H9 (cell line): ENCODE results near the gene ARHGEF9. TPM values are rescaled to one million over a fixed set of nuclear protein-coding genes. Genes with fewer than 3 reads are reported as not detected.

Experiments
- DNase-seq: peaks from one replicate; pipeline ENCODE4 v3.0.0-alpha.2; 2017
- H2AFZ ChIP-seq: one replicate; pipeline ENCODE4 v1.6.1; 2013; ENCODE audit warnings: mild to moderate bottlenecking, low read length, control low read depth, moderate library complexity
- H2AK5ac ChIP-seq: 2 replicates; pipeline ENCODE4 v1.6.1; 2013; ENCODE audit warnings: low read length, control low read depth, mixed read lengths; ENCODE audit not compliant: insufficient read length
- H2BK120ac ChIP-seq: one replicate; pipeline ENCODE4 v1.6.1; 2013; ENCODE audit warnings: low read depth, mild to moderate bottlenecking, low read length, control low read depth, inconsistent platforms; ENCODE audit not compliant: poor library complexity, severe bottlenecking
- H2BK12ac ChIP-seq: 2 replicates; pipeline ENCODE4 v1.6.1; 2013; ENCODE audit warnings: low read length, control low read depth, mixed read lengths, low read depth; ENCODE audit not compliant: insufficient read length
- H2BK15ac ChIP-seq: 2 replicates; pipeline ENCODE4 v1.6.1; 2013; ENCODE audit warnings: low read depth, low read length, control low read depth
- H2BK20ac ChIP-seq: one replicate; pipeline ENCODE4 v1.6.1; 2013; ENCODE audit warnings: low read depth, mild to moderate bottlenecking, low read length, control low read depth, inconsistent platforms; ENCODE audit not compliant: poor library complexity, severe bottlenecking
- H2BK5ac ChIP-seq: 2 replicates; pipeline ENCODE4 v1.6.1; 2013; ENCODE audit warnings: low read length, control low read depth, mixed read lengths; ENCODE audit not compliant: insufficient read length
- H3K14ac ChIP-seq: 2 replicates; pipeline ENCODE4 v1.6.1; 2013; ENCODE audit warnings: low read length, control low read depth; ENCODE audit not compliant: insufficient read depth
- H3K18ac ChIP-seq: 2 replicates; pipeline ENCODE4 v1.6.1; 2013; ENCODE audit warnings: low read depth, mild to moderate bottlenecking, mixed read lengths, low read length, control low read depth; ENCODE audit not compliant: insufficient read length
- H3K23ac ChIP-seq: 2 replicates; pipeline ENCODE4 v1.6.1; 2013; ENCODE audit warnings: low read length, control low read depth, mixed read lengths, low read depth; ENCODE audit not compliant: insufficient read length
- H3K23me2 ChIP-seq: 2 replicates; pipeline ENCODE4 v1.6.1; 2013; ENCODE audit warnings: low read depth, mild to moderate bottlenecking, mixed read lengths, low read length, control low read depth; ENCODE audit not compliant: insufficient read length, poor library complexity, severe bottlenecking
- H3K27ac ChIP-seq: 2 replicates; pipeline ENCODE4 v1.5.1; 2013; ENCODE audit warnings: low read length, control low read depth, mixed read lengths, low read depth; ENCODE audit not compliant: insufficient read length
- H3K27me3 ChIP-seq: 2 replicates; pipeline ENCODE4 v1.6.1; 2013; ENCODE audit warnings: low read length, control low read depth, inconsistent platforms; ENCODE audit not compliant: insufficient read depth
- H3K4ac ChIP-seq: 2 replicates; pipeline ENCODE4 v1.6.1; 2013; ENCODE audit warnings: low read depth, mild to moderate bottlenecking, control low read depth, inconsistent platforms, low read length, moderate library complexity
- H3K4me1 ChIP-seq: 2 replicates; pipeline ENCODE4 v1.6.1; 2013; ENCODE audit warnings: low read length, control low read depth, inconsistent platforms; ENCODE audit not compliant: insufficient read depth
- H3K4me2 ChIP-seq: 2 replicates; pipeline ENCODE4 v1.6.1; 2013; ENCODE audit warnings: low read length, control low read depth, mixed read lengths; ENCODE audit not compliant: insufficient read length, insufficient read depth
- H3K56ac ChIP-seq: 2 replicates; pipeline ENCODE4 v1.6.1; 2013; ENCODE audit warnings: low read depth, mild to moderate bottlenecking, mixed read lengths, low read length, control low read depth; ENCODE audit not compliant: insufficient read length
- H3K79me1 ChIP-seq: 2 replicates; pipeline ENCODE4 v1.6.1; 2013; ENCODE audit warnings: low read depth, mild to moderate bottlenecking, moderate library complexity, low read length, control low read depth, inconsistent platforms; ENCODE audit not compliant: insufficient read depth, poor library complexity, severe bottlenecking
- H3K79me2 ChIP-seq: 2 replicates; pipeline ENCODE4 v1.6.1; 2013; ENCODE audit warnings: low read length, control low read depth, inconsistent platforms; ENCODE audit not compliant: insufficient read depth
- H3K9ac ChIP-seq: 2 replicates; pipeline ENCODE4 v1.6.1; 2013; ENCODE audit warnings: low read length, control low read depth, mixed read lengths; ENCODE audit not compliant: insufficient read length; ENCODE audit errors: extremely low read depth
- H3K9me3 ChIP-seq: one replicate; pipeline ENCODE4 v1.6.1; 2013; ENCODE audit warnings: low read depth, low read length, inconsistent platforms; ENCODE audit not compliant: control insufficient read depth
- H3T11ph ChIP-seq: one replicate; pipeline ENCODE4 v1.6.1; 2013; ENCODE audit warnings: mild to moderate bottlenecking, low read length, control low read depth, inconsistent platforms
- H4K20me1 ChIP-seq: one replicate; pipeline ENCODE4 v1.6.1; 2013; ENCODE audit not compliant: control insufficient read depth, insufficient read length, insufficient read depth
- H4K5ac ChIP-seq: 2 replicates; pipeline ENCODE4 v1.6.1; 2013; ENCODE audit warnings: low read depth, mild to moderate bottlenecking, mixed read lengths, low read length, control low read depth; ENCODE audit not compliant: insufficient read length
- H4K8ac ChIP-seq: replicated peaks from 2 replicates; pipeline ENCODE4 v1.6.1; 2013; ENCODE audit warnings: low read length, control low read depth, mixed read lengths, low read depth; ENCODE audit not compliant: insufficient read length
- H4K91ac ChIP-seq: 2 replicates; pipeline ENCODE4 v1.6.1; 2013; ENCODE audit warnings: low read depth, mild to moderate bottlenecking, moderate library complexity, mixed read lengths, low read length, control low read depth; ENCODE audit not compliant: insufficient read length
- H3K27ac Mint-ChIP-seq, 3 experiments: 2 replicates in 2 of 3; 3 replicates in 1 of 3; pipeline ENCODE4 v1.8.0; 2020 to 2021; ENCODE audit warnings: mixed read lengths in 3 of 3, mild to moderate bottlenecking in 1 of 3, moderate library complexity in 1 of 3
- H3K27me3 Mint-ChIP-seq: 2 replicates; pipeline ENCODE4 v1.8.0; 2021; ENCODE audit warnings: low read depth, mild to moderate bottlenecking, moderate library complexity, mixed read lengths
- H3K36me3 Mint-ChIP-seq, 3 experiments: 2 replicates in 2 of 3; 3 replicates in 1 of 3; pipeline ENCODE4 v1.8.0; 2020 to 2021; ENCODE audit warnings: low read depth in 3 of 3, mixed read lengths in 3 of 3; ENCODE audit not compliant: insufficient read depth in 1 of 3
- H3K4me1 Mint-ChIP-seq, 2 experiments: 2 replicates each; pipeline ENCODE4 v1.8.0; 2020; ENCODE audit warnings: mixed read lengths in 2 of 2
- H3K4me3 Mint-ChIP-seq, 2 experiments: 2 replicates in 1 of 2; 3 replicates in 1 of 2; pipeline ENCODE4 v1.8.0; 2020 to 2021; ENCODE audit warnings: mild to moderate bottlenecking in 2 of 2, mixed read lengths in 2 of 2, moderate library complexity in 1 of 2
- H3K9me3 Mint-ChIP-seq, 2 experiments: 2 replicates in 1 of 2; 3 replicates in 1 of 2; pipeline ENCODE4 v1.8.0; 2020; ENCODE audit warnings: mild to moderate bottlenecking in 2 of 2, mixed read lengths in 2 of 2, moderate library complexity in 1 of 2
- CTCF ChIP-seq: fragments of 200-600 bp; sonication (generic); conservative IDR thresholded peaks from 3 replicates; pipeline ENCODE4 v1.8.0; 2021; ENCODE audit warnings: antibody characterized with exemption, mild to moderate bottlenecking
- WGBS: extraction: QIAGEN DNeasy Blood & Tissue Kit; methylation state at CpG from one replicate; pipeline ENCODE4 v1.1.7; 2013; ENCODE audit warnings: missing lambda C conversion rate, low lambda C conversion rate, mixed read lengths; ENCODE audit not compliant: insufficient read length; ENCODE audit errors: extremely low coverage; 5-methylcytosine and 5-hydroxymethylcytosine counted together
- total RNA-seq: library from RNA; stranded (reverse); gene quantifications from 2 replicates; pipeline ENCODE4 v1.2.1, GENCODE V29; 2021

ARHGEF9 gene
- total RNA-seq, 1 experiment from 2014 or later: 26.4 TPM

- H3K9me3 Mint-ChIP-seq: peaks cover 51 to 61% of the 10 kb centered on the region in 2 experiments
- no peak overlapping the region for H3K4me3 Mint-ChIP-seq
- H3K4me1 ChIP-seq: no peaks in the 10 kb centered on the region
- no peak overlapping the region for H4K8ac ChIP-seq
- no peak overlapping the region for H2BK5ac ChIP-seq
- no peak overlapping the region for H3K27ac ChIP-seq
- H3K4me2 ChIP-seq: no peak overlapping the region
- H3K9ac ChIP-seq: no peak overlapping the region
- H2BK20ac ChIP-seq: no peak overlapping the region
- peaks cover 36% of the 10 kb centered on the region for H3K9me3 ChIP-seq
- H3K56ac ChIP-seq: no peak overlapping the region
- H3K27me3 Mint-ChIP-seq: no peaks in the 10 kb centered on the region
- no peaks in the 10 kb centered on the region for H3K23me2 ChIP-seq
- H3T11ph ChIP-seq: no peak overlapping the region
- peaks cover 8 to 29% (median 15%) of the 10 kb centered on the region in 3 experiments; a peak in 6 of 7 replicates for H3K36me3 Mint-ChIP-seq
- no peaks in the 10 kb centered on the region for H3K79me1 ChIP-seq
- no peaks in the 10 kb centered on the region for H3K27me3 ChIP-seq
- peaks cover 5 to 7% of the 10 kb centered on the region in 2 experiments; a peak in 2 of 4 replicates for H3K4me1 Mint-ChIP-seq
- no peaks in the 10 kb centered on the region for H4K20me1 ChIP-seq
- no peak for DNase-seq
- H3K14ac ChIP-seq: no peak overlapping the region
- no peak overlapping the region for H3K23ac ChIP-seq
- WGBS: no CpG with 5 or more reads among the region's 2 CpGs
- no peak overlapping the region for H3K27ac Mint-ChIP-seq
- no peak overlapping the region for H4K5ac ChIP-seq
- H2BK15ac ChIP-seq: no peak overlapping the region
- no peak for TF ChIP-seq CTCF
- no peak overlapping the region for H2BK120ac ChIP-seq
- no peak overlapping the region for H3K18ac ChIP-seq
- H3K4ac ChIP-seq: no peak overlapping the region
- no peak overlapping the region for H2AK5ac ChIP-seq
- no peak overlapping the region for H2AFZ ChIP-seq
- no peak overlapping the region for H4K91ac ChIP-seq
- H3K79me2 ChIP-seq: no peaks in the 10 kb centered on the region
- no peak overlapping the region for H2BK12ac ChIP-seq
Measured at GRCh38 chrX:63713526-63713925, 71.5 kb downstream of the ARHGEF9 start.
